Measurements from ENCODE around the gene FAM209B. TPM values are rescaled to one million over a fixed set of nuclear protein-coding genes. Genes with fewer than 3 reads are reported as not detected.
"Not testable (repeated sequence)": the region's sequence is repeated elsewhere in the genome, so short reads cannot be mapped to it uniquely, and the experiment has no call there.

The FAM209B gene
- polyA plus RNA-seq, 1 donor from 2014 or later: 1.1 TPM

- Histone ChIP-seq H3K9me2 (ENCODE audit: insufficient read depth, low read length) (no peaks in the 10 kb centered on the region), H3K4me2 (ENCODE audit: low read length) (no peak overlapping the region), H3K79me2 (replicated peaks; ENCODE audit: insufficient read depth, low read length) (no peaks in the 10 kb centered on the region), H3K4me3 (ENCODE audit: low read length) (no peak overlapping the region), H3K36me3 (ENCODE audit: insufficient read depth, low read length) (peaks cover 14% of the 10 kb centered on the region), H3K9me3 (ENCODE audit: low read length) (no peaks in the 10 kb centered on the region), H3K9ac (ENCODE audit: low read length) (no peak overlapping the region), H3K27ac (ENCODE audit: low read length) (no peak overlapping the region), H2AFZ (ENCODE audit: low read depth, low read length) (no peak overlapping the region), H3F3A (ENCODE audit: insufficient read depth, low read length, poor library complexity, severe bottlenecking) (no peaks in the 10 kb centered on the region), H3K27me3 (ENCODE audit: insufficient read depth, low read depth, low read length) (no peaks in the 10 kb centered on the region), H4K20me1 (ENCODE audit: insufficient read depth) (no peaks in the 10 kb centered on the region)
- TF ChIP-seq RAD21 (conservative IDR thresholded peaks at IDR 0.05) (no peak), REST (IDR thresholded peaks at IDR 0.05; ENCODE audit: borderline replicate concordance) (no peak), SMC3 (conservative IDR thresholded peaks at IDR 0.05; ENCODE audit: poor library complexity) (no peak), TAF1 (IDR thresholded peaks at IDR 0.05; ENCODE audit: low read depth) (no peak), POLR2AphosphoS5 (IDR thresholded peaks at IDR 0.05) (no peak), EP300 (conservative IDR thresholded peaks at IDR 0.05; ENCODE audit: poor library complexity, severe bottlenecking) (no peak), CTCF (IDR thresholded peaks at IDR 0.05; ENCODE audit: poor library complexity, severe bottlenecking) (no peak), MXI1 (conservative IDR thresholded peaks at IDR 0.05; ENCODE audit: poor library complexity, severe bottlenecking) (no peak), EZH2 (IDR thresholded peaks at IDR 0.05; ENCODE audit: borderline replicate concordance, insufficient read depth, low read length, poor library complexity, severe bottlenecking) (no peak)
These were observed 12.9 kb upstream of the FAM209B start for GRCh38 chr20:56520180-56520579.

GRCh38 chr20:56520746-56521354 is 12.2 kb upstream of the FAM209B start:
- H2AFZ ChIP-seq (ENCODE audit: low read depth, low read length); H3K27ac ChIP-seq (ENCODE audit: low read length); H4K20me1 ChIP-seq (ENCODE audit: insufficient read depth); H3K9ac ChIP-seq (ENCODE audit: low read length); H3K27me3 ChIP-seq (ENCODE audit: insufficient read depth, low read depth, low read length); H3K9me3 ChIP-seq (ENCODE audit: low read length); H3F3A ChIP-seq (ENCODE audit: insufficient read depth, low read length, poor library complexity, severe bottlenecking); H3K4me2 ChIP-seq (ENCODE audit: low read length); H3K4me3 ChIP-seq (ENCODE audit: low read length); H3K79me2 ChIP-seq (replicated peaks; ENCODE audit: insufficient read depth, low read length); H3K9me2 ChIP-seq (ENCODE audit: insufficient read depth, low read length): not testable (repeated sequence)
- peaks cover 14% of the 10 kb centered on the region for H3K36me3 ChIP-seq (ENCODE audit: insufficient read depth, low read length)

GRCh38 chr20:56522311-56522710 is 10.7 kb upstream of the FAM209B start:
- H3K27ac ChIP-seq (ENCODE audit: low read length): no peak overlapping the region
- H3K36me3 ChIP-seq (ENCODE audit: insufficient read depth, low read length): peaks cover 14% of the 10 kb centered on the region
- no peak overlapping the region for H2AFZ ChIP-seq (ENCODE audit: low read depth, low read length)
- H3K27me3 ChIP-seq (ENCODE audit: insufficient read depth, low read depth, low read length): no peaks in the 10 kb centered on the region
- H3K4me3 ChIP-seq (ENCODE audit: low read length): no peak overlapping the region
- no peak overlapping the region for H3K4me2 ChIP-seq (ENCODE audit: low read length)
- no peak overlapping the region for H3K9ac ChIP-seq (ENCODE audit: low read length)
- no peaks in the 10 kb centered on the region for H4K20me1 ChIP-seq (ENCODE audit: insufficient read depth)
- H3K9me2 ChIP-seq (ENCODE audit: insufficient read depth, low read length): no peaks in the 10 kb centered on the region
- H3K9me3 ChIP-seq (ENCODE audit: low read length): no peaks in the 10 kb centered on the region
- TF ChIP-seq POLR2AphosphoS5 (IDR thresholded peaks at IDR 0.05): no peak
- TF ChIP-seq MXI1 (conservative IDR thresholded peaks at IDR 0.05; ENCODE audit: poor library complexity, severe bottlenecking): no peak
- TF ChIP-seq TAF1 (IDR thresholded peaks at IDR 0.05; ENCODE audit: low read depth): no peak
- no peak for TF ChIP-seq EZH2 (IDR thresholded peaks at IDR 0.05; ENCODE audit: borderline replicate concordance, insufficient read depth, low read length, poor library complexity, severe bottlenecking)
- no peak for TF ChIP-seq REST (IDR thresholded peaks at IDR 0.05; ENCODE audit: borderline replicate concordance)
- TF ChIP-seq CTCF (IDR thresholded peaks at IDR 0.05; ENCODE audit: poor library complexity, severe bottlenecking): no peak
- no peak for TF ChIP-seq SMC3 (conservative IDR thresholded peaks at IDR 0.05; ENCODE audit: poor library complexity)
- no peak for TF ChIP-seq RAD21 (conservative IDR thresholded peaks at IDR 0.05)
- no peak for TF ChIP-seq EP300 (conservative IDR thresholded peaks at IDR 0.05; ENCODE audit: poor library complexity, severe bottlenecking)
- H3K79me2 ChIP-seq (replicated peaks; ENCODE audit: insufficient read depth, low read length): no peaks in the 10 kb centered on the region
- H3F3A ChIP-seq (ENCODE audit: insufficient read depth, low read length, poor library complexity, severe bottlenecking): no peaks in the 10 kb centered on the region

All from neural cell (in vitro differentiated cells).